Calu3 (cell line): Measurements from ENCODE around the gene SLFN12L. TPM values are rescaled to one million over a fixed set of nuclear protein-coding genes. Genes with fewer than 3 reads are reported as not detected.
"Not testable (repeated sequence)": the region's sequence is repeated elsewhere in the genome, so short reads cannot be mapped to it uniquely, and the experiment has no call there.

Experiments
- BruUV-seq: library from RNA; stranded (reverse); fragments of 400-500 nt; replicated peaks from 2 replicates; lab custom pipeline; 2021; lab: Mats Ljungman, UMichigan
- CTCF ChIA-PET: fragments of 300-600 bp; sonication (Branson Sonifier 250); formaldehyde crosslinking; loops from one replicate; lab custom pipeline; 2022; ENCODE audit warnings: antibody characterized with exemption; lab: Charles Lee
- DNase-seq: peaks from one replicate; pipeline ENCODE4 v3.0.0; 2022
- H3K27ac Mint-ChIP-seq: one replicate; pipeline ENCODE4 v1.8.0; 2022; ENCODE audit warnings: mixed read lengths; ENCODE audit not compliant: unreplicated experiment
- H3K27me3 Mint-ChIP-seq: one replicate; pipeline ENCODE4 v1.8.0; 2022; ENCODE audit warnings: mixed read lengths; ENCODE audit not compliant: unreplicated experiment
- H3K36me3 Mint-ChIP-seq: one replicate; pipeline ENCODE4 v1.8.0; 2022; ENCODE audit warnings: mild to moderate bottlenecking, moderate library complexity, mixed read lengths; ENCODE audit not compliant: insufficient read depth, unreplicated experiment
- H3K4me1 Mint-ChIP-seq: one replicate; pipeline ENCODE4 v1.8.0; 2022; ENCODE audit warnings: mild to moderate bottlenecking, low read depth, mixed read lengths; ENCODE audit not compliant: unreplicated experiment
- H3K4me3 Mint-ChIP-seq: one replicate; pipeline ENCODE4 v1.8.0; 2022; ENCODE audit warnings: mild to moderate bottlenecking, low read depth, moderate library complexity, mixed read lengths; ENCODE audit not compliant: unreplicated experiment
- H3K9me3 Mint-ChIP-seq: one replicate; pipeline ENCODE4 v1.8.0; 2022; ENCODE audit warnings: low read depth, mixed read lengths; ENCODE audit not compliant: unreplicated experiment
- intact Hi-C: fragments of 100-400 bp; cut with micrococcal nuclease; formaldehyde crosslinking; loops from one replicate; pipeline ENCODE4 v1.10.0; 2022; ENCODE audit not compliant: unreplicated experiment
- total RNA-seq: library from RNA; stranded (reverse); gene quantifications from 2 replicates; pipeline ENCODE4 v1.2.3, GENCODE V29; 2022
- TF ChIP-seq, protein P1 (sequence below): fragments of 200-600 bp; IDR thresholded peaks from one replicate; pipeline ENCODE4 v1.8.0; 2022; ENCODE audit warnings: antibody characterized with exemption; ENCODE audit not compliant: unreplicated experiment

The SLFN12L gene
- total RNA-seq, 1 experiment from 2014 or later = 0.14 TPM

DNA sequence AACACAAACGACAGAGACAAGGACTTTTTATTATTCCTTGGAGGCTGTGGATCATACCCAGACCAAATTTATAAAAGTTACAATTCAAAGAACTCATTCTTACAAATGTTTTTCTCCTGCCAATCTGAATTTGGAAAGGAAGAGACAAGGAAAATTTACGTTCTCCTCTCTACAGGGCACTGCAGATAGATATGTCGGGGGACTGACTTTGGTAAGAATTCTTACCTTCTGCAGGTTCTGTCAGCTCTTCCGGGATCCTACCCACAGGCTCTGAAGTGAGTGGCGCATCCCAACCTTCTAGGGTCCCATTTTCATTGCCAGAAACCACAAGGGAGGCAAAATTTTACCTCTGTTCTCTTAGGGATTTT, 2.2 kb upstream of the SLFN12L start:
- Mint-ChIP-seq H3K4me3 (no peak overlapping the region), H3K4me1 (peaks cover 21% of the 10 kb centered on the region), H3K27me3 (no peaks in the 10 kb centered on the region)

DNA sequence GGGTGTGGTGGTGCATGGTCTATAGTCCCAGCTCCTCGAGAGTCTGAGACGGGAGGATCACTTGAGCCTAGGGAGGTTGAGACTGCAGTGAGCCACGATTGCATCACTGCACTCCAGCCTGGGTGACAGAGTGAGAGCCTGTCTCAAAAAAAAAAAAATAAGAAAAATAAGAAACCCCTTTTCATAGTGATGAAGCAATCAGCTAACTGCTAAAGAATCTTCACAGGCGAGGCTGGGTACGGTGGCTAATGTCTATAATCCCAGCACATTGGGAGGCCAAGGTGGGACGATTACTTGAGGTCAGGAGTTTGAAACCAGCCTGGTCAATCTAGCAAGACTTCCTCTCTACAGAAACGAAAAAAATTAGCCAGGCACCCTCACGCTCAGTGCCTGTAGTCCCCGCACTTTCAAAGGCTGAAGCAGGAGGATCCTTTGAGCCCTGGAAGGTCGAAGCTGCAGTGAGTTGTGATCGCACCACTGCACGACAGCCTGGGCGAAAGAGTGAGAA, 760 bp downstream of the SLFN12L start:
- no TSS peak for BruUV-seq
- Mint-ChIP-seq H3K27ac (no peak overlapping the region), H3K4me3 (no peak overlapping the region), H3K9me3 (no peaks in the 10 kb centered on the region), H3K4me1 (peaks cover 21% of the 10 kb centered on the region), H3K36me3 (no peaks in the 10 kb centered on the region), H3K27me3 (no peaks in the 10 kb centered on the region)
- DNase-seq = no peak
- TF ChIP-seq, protein P1, sequence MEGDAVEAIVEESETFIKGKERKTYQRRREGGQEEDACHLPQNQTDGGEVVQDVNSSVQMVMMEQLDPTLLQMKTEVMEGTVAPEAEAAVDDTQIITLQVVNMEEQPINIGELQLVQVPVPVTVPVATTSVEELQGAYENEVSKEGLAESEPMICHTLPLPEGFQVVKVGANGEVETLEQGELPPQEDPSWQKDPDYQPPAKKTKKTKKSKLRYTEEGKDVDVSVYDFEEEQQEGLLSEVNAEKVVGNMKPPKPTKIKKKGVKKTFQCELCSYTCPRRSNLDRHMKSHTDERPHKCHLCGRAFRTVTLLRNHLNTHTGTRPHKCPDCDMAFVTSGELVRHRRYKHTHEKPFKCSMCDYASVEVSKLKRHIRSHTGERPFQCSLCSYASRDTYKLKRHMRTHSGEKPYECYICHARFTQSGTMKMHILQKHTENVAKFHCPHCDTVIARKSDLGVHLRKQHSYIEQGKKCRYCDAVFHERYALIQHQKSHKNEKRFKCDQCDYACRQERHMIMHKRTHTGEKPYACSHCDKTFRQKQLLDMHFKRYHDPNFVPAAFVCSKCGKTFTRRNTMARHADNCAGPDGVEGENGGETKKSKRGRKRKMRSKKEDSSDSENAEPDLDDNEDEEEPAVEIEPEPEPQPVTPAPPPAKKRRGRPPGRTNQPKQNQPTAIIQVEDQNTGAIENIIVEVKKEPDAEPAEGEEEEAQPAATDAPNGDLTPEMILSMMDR = no peak
- CTCF ChIA-PET = interaction anchor here (0.6 kb wide), 1 partner anchor 367 kb away, joined by 4 read pairs; no protein-coding TSS in a partner anchor
- intact Hi-C loops = no loop called here

More for the DNA sequence above, 2.2 kb upstream of the SLFN12L start:
- Mint-ChIP-seq H3K9me3 (no peaks in the 10 kb centered on the region), H3K27ac (no peak overlapping the region), H3K36me3 (no peaks in the 10 kb centered on the region)
- no peak for DNase-seq
- intact Hi-C loops = no loop called here
- BruUV-seq = no TSS peak
- CTCF ChIA-PET = interaction anchor here (0.6 to 1.2 kb wide), 12 partner anchors 9 to 454 kb away, joined by 3 to 7 read pairs (median 4); partner anchors contain the start of gene PEX12
- TF ChIP-seq, protein P1 = peak; percentile 19

DNA sequence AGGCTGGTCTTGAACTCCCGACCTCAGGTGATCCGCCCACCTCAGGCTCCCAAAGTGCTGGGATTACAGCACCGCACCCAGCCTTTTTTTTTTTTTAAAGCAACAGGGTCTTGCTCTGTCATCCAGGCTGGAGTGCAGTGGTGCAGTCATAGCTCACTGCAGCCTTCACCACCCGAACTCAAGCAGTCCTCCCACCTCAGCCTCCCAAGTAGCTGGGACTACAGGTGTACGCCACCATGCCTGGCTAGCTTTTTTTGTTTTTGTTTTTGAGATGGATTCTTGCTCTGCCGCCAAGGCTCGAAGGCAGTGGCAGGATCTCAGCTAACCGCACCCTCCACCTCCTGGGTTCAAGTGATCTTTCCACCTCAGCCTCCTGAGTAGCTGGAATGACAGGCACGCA, 2.1 kb downstream of the SLFN12L start:
- intact Hi-C loops, CTCF ChIA-PET, BruUV-seq, H3K9me3 Mint-ChIP-seq, DNase-seq, H3K27ac Mint-ChIP-seq, H3K36me3 Mint-ChIP-seq, H3K27me3 Mint-ChIP-seq, H3K4me3 Mint-ChIP-seq: not testable (repeated sequence)
- H3K4me1 Mint-ChIP-seq = peaks cover 13% of the 10 kb centered on the region

DNA sequence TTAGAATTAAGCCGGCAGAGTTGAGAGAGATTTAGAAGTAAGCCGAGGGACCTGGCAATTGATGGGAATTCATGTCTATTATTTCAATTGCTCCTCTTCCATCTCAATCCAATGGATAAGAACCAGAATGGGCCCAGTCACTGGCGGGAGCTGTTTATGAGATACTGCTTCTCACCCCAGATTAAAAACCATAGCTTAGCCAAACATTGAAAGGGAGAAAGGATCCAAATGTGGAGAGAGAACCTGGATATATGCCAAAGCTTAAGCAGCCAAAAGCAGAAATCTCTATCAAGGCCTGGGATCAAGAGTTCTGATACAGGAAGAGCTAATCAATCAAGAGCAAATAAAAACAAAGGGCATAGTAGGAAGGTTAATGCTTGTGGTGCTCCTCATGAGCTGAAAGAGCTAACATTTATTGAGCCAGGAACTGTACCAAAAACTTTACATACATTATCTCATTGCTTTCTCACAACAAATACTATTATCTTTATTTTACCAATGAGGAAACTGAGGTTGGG, 2.8 kb downstream of the SLFN12L start:
- Mint-ChIP-seq H3K27me3 (no peaks in the 10 kb centered on the region), H3K4me1 (peaks cover 9% of the 10 kb centered on the region), H3K4me3 (no peak overlapping the region), H3K36me3 (no peaks in the 10 kb centered on the region), H3K27ac (no peak overlapping the region), H3K9me3 (no peaks in the 10 kb centered on the region)
- intact Hi-C loops = loop anchor here (5.0 kb wide), 3 partner anchors 87 to 292 kb away; partner anchors contain the start of genes SLFN11, SLFN13 and SLFN5
- CTCF ChIA-PET = interaction anchor here (2.2 kb wide), 1 partner anchor 221 kb away, joined by 13 read pairs; no protein-coding TSS in a partner anchor
- DNase-seq = no peak
- no TSS peak for BruUV-seq
- TF ChIP-seq, protein P1 = no peak

DNA sequence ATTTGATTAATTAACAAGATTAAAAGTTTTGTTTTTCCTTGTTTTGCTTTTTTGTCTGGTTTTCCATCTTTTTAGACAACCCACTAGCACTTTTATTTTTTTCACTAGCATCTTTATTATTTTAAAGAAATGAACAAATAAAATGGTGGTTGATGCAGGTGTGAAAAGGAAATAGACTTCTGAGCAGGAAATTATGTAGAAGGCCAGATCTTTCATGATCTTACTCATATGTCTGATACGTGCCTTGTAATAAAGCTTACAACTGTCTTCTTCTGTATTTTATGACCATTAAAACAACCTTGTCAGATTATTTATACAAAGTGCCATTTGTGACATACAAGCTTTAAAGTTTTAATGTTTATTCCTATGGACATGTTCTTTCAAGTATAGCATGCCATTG, 6.3 kb downstream of the SLFN12L start:
- Mint-ChIP-seq H3K4me3 (no peak overlapping the region), H3K27me3 (peaks cover 21% of the 10 kb centered on the region), H3K9me3 (no peaks in the 10 kb centered on the region), H3K27ac (no peak overlapping the region), H3K4me1 (no peaks in the 10 kb centered on the region), H3K36me3 (no peaks in the 10 kb centered on the region)
- CTCF ChIA-PET = no interaction called here
- no peak for DNase-seq
- intact Hi-C loops = loop anchor here (5.0 kb wide), 3 partner anchors 84 to 289 kb away; partner anchors contain the start of genes SLFN11, SLFN13 and SLFN5
- BruUV-seq = no TSS peak
- TF ChIP-seq, protein P1 = no peak
